HG03108 (cell line): Measurements from ENCODE around the gene ATG10.
A peak's percentile ranks its signal among the peaks of the same experiment; 100 is the strongest.
"Not testable (repeated sequence)": the region's sequence is repeated elsewhere in the genome, so short reads cannot be mapped to it uniquely, and the experiment has no call there.

Experiments used
- ATAC-seq: cut with Tn5 transposase; IDR thresholded peaks from one replicate; pipeline ENCODE4 v1.9.1; 2021; ENCODE audit warnings: moderate library complexity; ENCODE audit not compliant: unreplicated experiment

The ATG10 gene

DNA sequence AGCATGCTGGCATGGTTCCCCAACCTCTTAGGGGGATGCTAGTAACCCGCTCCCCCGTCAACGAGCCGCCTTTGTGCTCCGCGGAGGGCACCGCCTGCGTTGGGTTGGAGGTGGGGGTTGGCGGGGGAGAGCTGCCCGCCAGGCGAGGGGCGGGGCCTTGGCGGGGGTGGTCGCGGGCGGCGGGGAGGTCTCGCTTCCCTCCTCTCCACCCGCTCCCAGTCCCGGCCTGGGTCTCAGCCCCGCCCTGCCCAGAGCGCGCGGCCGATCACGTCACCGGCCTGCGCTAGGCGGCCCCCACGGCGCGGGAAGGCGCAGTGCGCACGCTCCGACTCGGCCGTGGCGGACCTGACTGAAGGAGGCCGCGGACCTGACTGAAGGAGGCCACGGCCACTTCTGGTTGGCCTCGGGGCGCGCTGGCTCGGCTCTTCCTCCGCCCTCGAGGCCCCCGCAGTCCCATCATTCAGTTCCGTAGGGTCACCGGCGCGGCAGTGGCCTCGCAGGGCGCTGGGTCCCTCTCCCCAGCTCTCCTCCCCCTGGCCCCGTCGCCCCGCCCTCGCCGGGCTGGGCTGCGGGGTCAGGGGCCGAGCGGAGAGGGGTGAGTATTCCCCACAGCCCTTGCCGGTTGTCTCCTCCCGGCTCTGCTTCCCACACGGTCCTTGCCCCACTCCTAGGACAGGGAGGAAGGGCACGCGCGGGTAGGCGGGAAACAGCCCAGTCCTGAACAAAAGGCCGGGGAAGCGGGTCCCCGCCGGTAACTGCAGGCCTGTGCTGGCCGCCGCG is at the start of gene ATG10:
TSS of gene ATG10 (plus strand) at position 312 of the 780 bp plus-strand sequence. CDS start 15,548 bp downstream, outside the sequence.
- ATAC-seq: peak; percentile 98

- no peak for ATAC-seq
Observed at GRCh38 chr5:81922854-81923279, 49.0 kb upstream of the ATG10 start.

DNA sequence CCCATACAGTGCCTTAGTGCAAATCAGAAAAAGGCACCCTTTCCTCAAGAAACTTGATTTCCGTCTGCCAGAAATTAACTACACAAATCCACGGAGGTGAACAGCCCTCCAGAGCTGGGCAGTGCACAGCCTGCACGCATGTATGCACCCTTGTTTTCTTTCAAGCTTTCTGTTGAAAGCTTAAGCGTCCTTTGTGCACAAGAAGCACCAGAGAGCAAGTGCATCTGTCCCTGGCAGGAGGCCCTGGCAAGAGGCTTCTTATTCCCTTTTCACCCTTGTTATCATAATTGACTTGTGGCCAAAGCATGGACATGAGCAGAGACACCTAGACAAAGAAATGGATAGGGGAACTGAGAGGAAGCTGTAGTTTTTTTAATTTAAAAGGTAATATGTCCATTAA is 47.4 kb upstream of the ATG10 start:
- no peak for ATAC-seq

DNA sequence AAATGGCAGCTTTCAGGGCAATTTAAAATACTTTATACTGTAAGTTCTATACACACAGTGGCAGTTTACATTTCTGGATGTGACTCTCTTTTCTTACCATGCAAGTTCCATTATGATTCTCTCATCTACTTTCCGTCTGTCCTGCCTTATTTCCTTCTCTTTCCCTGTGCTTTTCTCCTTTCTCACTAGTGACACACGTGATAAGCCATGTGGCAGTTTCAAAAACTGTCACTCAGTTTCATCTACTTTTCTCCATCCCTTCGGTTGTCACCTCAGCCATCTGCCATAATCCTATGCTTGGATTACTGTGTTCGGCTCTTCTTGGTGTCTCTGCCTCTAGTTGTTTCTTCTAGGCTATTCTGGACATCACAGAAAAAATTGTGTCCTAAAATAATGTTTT is 46.8 kb upstream of the ATG10 start:
- no peak for ATAC-seq

DNA sequence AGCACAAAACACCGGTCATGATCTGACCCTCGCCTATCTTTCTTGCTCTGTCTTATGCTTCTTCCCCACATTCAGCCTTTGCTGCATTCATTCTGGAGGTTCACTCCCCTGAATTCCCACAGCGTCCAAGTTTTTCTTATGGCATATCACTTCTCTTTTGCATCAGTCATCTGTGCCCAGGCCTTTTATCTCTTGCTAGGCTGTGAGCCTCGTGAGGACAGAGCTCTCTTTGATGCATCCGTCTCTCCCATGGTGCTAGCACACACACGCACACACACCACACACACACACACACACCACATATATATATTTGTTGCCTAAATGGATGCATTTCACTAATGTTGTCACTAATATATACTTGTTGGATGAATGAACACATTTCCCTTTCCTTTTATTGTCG is 45.8 kb upstream of the ATG10 start:
- ATAC-seq: no peak

GRCh38 chr5:81936066-81936465 is 35.8 kb upstream of the ATG10 start:
- ATAC-seq: no peak

GRCh38 chr5:81936750-81937149 is 35.1 kb upstream of the ATG10 start:
- ATAC-seq: no peak

DNA sequence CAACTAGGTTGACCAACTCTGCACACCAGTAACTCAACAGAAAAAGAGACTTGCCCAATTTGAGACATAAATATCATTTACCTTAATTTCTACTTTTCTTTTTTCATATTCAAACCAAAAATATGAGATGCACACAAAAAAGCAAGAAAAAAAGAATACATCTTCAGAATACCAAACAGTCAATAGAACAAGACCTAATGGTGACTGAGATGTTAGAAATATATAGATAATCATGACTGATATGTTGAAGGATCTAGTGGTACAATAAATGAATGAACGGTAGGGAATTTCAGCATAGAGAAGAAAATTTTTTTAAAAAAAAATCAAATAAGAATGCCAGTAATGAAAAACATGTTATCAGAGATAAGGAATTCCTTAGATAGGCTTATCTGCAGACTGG is 29.1 kb upstream of the ATG10 start:
- ATAC-seq: no peak

- ATAC-seq: no peak
Observed at GRCh38 chr5:81948349-81948748, 23.5 kb upstream of the ATG10 start.

- no peak for ATAC-seq
Observed at GRCh38 chr5:81949462-81949861, 22.4 kb upstream of the ATG10 start.

DNA sequence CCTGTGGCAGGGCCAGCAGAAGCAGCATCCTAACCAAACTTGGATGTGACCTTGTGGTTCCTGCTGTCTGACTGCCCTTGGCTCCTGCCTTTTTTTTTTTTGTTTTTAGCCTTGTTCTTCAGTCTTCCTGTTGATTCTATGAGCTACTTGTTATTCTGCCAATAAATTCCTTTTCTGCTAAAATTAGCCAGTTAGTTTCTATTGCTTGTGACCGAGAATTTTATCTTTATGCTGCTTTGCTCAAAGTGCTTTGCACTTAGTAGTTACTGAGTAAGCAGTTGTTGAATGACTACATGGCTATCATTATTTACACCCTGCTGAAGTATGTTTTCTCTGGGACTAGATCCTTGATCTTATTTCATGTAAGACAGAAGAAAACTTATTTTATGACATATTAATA is 20.8 kb upstream of the ATG10 start:
- ATAC-seq: no peak

DNA sequence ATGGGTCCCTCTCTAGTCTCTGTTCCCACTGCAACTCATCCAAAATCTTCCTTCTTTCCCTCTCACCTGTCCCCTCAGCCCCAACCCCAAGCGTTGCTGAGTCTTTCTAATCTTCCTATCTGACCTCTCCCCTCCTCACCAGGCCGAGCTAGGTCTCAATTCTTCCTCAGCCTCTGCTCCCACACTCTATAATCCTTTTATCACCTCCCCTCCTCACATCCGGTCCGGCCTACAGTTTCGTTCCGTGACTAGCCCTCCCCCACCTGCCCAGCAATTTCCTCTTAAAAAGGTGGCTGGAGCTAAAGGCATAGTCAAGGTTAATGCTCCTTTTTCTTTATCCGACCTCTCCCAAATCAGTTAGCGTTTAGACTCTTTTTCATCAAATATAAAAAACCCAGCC is 17.0 kb upstream of the ATG10 start:
- not testable (repeated sequence) for ATAC-seq

DNA sequence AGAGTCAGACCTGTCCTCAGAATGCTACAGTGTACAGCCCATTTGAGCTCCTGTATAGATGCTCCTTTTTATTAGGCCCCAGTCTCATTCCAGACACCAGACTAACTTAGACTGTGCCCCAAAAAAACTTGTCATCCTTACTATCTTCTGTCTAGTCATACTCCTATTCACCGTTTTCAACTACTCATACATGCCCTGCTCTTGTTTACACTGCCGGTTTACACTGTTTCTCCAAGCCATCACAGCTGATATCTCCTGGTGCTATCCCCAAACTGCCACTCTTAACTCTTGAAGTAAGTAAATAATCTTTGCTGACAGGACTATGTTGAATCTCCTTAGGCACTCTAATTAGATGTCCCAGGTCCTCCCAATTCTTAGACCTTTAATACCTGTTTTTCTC is 13.7 kb upstream of the ATG10 start:
- not testable (repeated sequence) for ATAC-seq

DNA sequence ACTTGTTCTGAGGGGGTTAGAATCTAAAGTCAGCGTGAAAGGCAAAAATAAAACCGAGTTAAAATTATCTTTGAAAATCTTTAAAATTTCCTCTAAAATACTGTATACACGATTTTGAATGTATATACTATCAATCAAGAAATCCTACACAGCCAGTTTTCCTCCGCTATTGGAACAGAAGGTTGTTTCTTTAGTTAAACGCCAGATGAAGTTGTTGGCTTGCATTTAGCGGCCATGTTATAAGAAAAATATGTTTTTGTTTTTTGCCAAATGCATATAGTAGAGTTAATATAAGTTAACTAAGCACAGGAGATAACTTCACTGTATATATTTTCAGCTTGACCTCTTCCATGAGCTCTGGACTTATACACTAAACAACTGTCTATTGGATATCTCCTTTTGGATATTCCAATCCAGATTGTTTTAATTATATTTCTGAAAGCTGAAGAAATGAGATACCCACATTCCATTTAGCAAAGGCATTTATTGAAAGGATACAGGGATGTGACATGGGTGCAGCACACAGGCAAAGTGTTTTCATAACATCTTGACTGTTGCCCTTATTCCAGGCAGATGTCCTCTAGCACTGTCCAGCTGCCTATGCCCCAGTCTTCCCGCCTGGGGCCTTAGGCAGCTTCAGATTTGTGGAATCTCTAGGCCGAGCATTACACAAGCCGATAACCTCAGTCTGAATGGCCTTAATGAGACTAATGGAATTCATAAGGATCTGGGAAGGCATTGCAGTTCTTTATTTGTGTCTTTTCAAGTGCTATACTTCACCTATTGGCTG is 10.0 kb upstream of the ATG10 start:
- no peak for ATAC-seq

GRCh38 chr5:81963544-81963943 is 8.3 kb upstream of the ATG10 start:
- no peak for ATAC-seq

GRCh38 chr5:81965524-81965923 is 6.3 kb upstream of the ATG10 start:
- no peak for ATAC-seq

DNA sequence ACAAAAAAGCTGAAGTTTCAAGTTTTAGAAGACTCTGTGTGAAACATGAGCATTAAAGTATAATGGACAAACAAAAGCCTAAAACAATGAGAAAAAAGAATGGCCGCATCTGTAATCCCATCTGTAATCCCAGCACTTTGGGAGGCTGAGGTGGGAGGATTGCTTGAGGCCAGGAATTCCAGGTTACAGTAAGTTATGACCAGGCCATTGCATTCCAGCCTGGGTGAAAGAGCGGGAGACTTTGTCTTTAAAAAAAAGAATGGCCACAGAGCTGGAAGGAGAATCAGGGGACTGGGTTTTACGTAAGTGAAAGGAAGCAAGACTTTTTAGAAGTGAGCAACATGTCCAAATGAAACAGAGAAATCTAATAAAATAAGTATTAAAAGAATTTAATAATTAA is 2.6 kb upstream of the ATG10 start:
- ATAC-seq: no peak

GRCh38 chr5:81969912-81970311 is 1.9 kb upstream of the ATG10 start:
- ATAC-seq: no peak

GRCh38 chr5:81971111-81971711 is 612 bp upstream of the ATG10 start:
- no peak for ATAC-seq

DNA sequence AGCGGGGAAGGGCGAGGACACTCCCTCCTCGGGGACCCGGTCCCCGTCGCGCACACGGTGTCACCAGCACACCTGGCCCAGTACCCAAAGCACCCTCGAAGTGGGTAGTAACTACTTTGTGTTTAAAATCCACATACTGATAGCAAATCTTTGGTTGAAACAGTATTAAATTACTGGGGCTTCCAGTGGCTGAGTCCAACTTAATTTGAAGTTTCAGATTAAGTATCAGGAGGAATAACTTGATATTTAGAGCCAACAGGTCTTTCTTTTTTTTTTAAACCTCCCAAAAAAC is 615 bp downstream of the ATG10 start:
- ATAC-seq: no peak

GRCh38 chr5:81980160-81980559 is 8.3 kb downstream of the ATG10 start:
- no peak for ATAC-seq
